Thymus (tissue), 11 donors: ENCODE data around the gene USP22. TPM values are rescaled to one million over a fixed set of nuclear protein-coding genes. Genes with fewer than 3 reads are reported as not detected.
"Not testable (repeated sequence)": the region's sequence is repeated elsewhere in the genome, so short reads cannot be mapped to it uniquely, and the experiment has no call there.

Experiments used
- DNase-seq, 9 donors: peaks; one replicate each; pipeline ENCODE4 v3.0.0-alpha.2; 2013; ENCODE audit warnings: low spot score in 9 of 9, low read depth in 6 of 9, missing footprints in 1 of 9
- H3K27ac ChIP-seq, 2 donors: one replicate each; pipeline ENCODE4 v1.5.1; 2013; ENCODE audit warnings: control low read depth in 1 of 2, low read depth in 1 of 2, low read length in 1 of 2, mild to moderate bottlenecking in 1 of 2, moderate library complexity in 1 of 2
- H3K27me3 ChIP-seq, 2 donors: one replicate each; pipeline ENCODE4 v1.5.1; 2013; ENCODE audit warnings: low read length in 1 of 2; ENCODE audit not compliant: control insufficient read depth in 2 of 2, insufficient read depth in 1 of 2
- H3K36me3 ChIP-seq, 2 donors: one replicate each; pipeline ENCODE4 v1.5.1; 2013; ENCODE audit warnings: low read length in 1 of 2, mild to moderate bottlenecking in 1 of 2, moderate library complexity in 1 of 2; ENCODE audit not compliant: control insufficient read depth in 2 of 2, insufficient read depth in 2 of 2
- H3K4me1 ChIP-seq, 2 donors: one replicate each; pipeline ENCODE4 v1.5.1; 2013; ENCODE audit warnings: low read length in 2 of 2; ENCODE audit not compliant: control insufficient read depth in 2 of 2, insufficient read depth in 2 of 2
- H3K4me3 ChIP-seq, 2 donors: one replicate each; pipeline ENCODE4 v1.5.1; 2013; ENCODE audit warnings: low read length in 2 of 2, control low read depth in 1 of 2, mild to moderate bottlenecking in 1 of 2
- H3K9me3 ChIP-seq, 2 donors: one replicate each; pipeline ENCODE4 v1.5.1; 2013; ENCODE audit warnings: low read length in 1 of 2, mild to moderate bottlenecking in 1 of 2; ENCODE audit not compliant: control insufficient read depth in 2 of 2, insufficient read depth in 1 of 2
- WGBS: extraction: QIAGEN DNeasy Blood & Tissue Kit; methylation state at CpG from one replicate; pipeline ENCODE4 v1.1.7; 2013; 5-methylcytosine and 5-hydroxymethylcytosine counted together
- polyA plus RNA-seq: library from polyadenylated mRNA; stranded (reverse); fragments of 200-250 nt; gene quantifications from one replicate; pipeline ENCODE4 v1.2.3, GENCODE V29; 2013
- total RNA-seq: library from RNA; stranded (reverse); fragments of 120-200 nt; gene quantifications from one replicate; pipeline ENCODE4 v1.2.4, GENCODE V29; 2013
- donor health status: healthy.

USP22 gene
- total and polyA plus RNA-seq, 2 donors: 52.5 to 74.2 TPM

- H3K36me3 ChIP-seq: no peaks in the 10 kb centered on the region
- peaks cover 0 to 3% of the 10 kb centered on the region in 2 donors for H3K27me3 ChIP-seq
- DNase-seq: no peak
- H3K9me3 ChIP-seq: no peaks in the 10 kb centered on the region
- no peak overlapping the region for H3K27ac ChIP-seq
- H3K4me3 ChIP-seq: no peak overlapping the region
- WGBS: 96% methylated on average over 14 of the region's 14 CpGs
- no peaks in the 10 kb centered on the region for H3K4me1 ChIP-seq
These were observed 61.5 kb downstream of the USP22 start for GRCh38 chr17:20981046-20981920.

- Histone ChIP-seq H3K27me3 (peaks cover 0 to 3% of the 10 kb centered on the region in 2 donors), H3K4me3 (no peak overlapping the region), H3K27ac (no peak overlapping the region), H3K4me1 (no peaks in the 10 kb centered on the region), H3K36me3 (no peaks in the 10 kb centered on the region), H3K9me3 (no peaks in the 10 kb centered on the region)
- no peak for DNase-seq
- WGBS: 38% methylated on average over 3 of the region's 3 CpGs
These were observed 63.1 kb downstream of the USP22 start for GRCh38 chr17:20979792-20980083.

DNA sequence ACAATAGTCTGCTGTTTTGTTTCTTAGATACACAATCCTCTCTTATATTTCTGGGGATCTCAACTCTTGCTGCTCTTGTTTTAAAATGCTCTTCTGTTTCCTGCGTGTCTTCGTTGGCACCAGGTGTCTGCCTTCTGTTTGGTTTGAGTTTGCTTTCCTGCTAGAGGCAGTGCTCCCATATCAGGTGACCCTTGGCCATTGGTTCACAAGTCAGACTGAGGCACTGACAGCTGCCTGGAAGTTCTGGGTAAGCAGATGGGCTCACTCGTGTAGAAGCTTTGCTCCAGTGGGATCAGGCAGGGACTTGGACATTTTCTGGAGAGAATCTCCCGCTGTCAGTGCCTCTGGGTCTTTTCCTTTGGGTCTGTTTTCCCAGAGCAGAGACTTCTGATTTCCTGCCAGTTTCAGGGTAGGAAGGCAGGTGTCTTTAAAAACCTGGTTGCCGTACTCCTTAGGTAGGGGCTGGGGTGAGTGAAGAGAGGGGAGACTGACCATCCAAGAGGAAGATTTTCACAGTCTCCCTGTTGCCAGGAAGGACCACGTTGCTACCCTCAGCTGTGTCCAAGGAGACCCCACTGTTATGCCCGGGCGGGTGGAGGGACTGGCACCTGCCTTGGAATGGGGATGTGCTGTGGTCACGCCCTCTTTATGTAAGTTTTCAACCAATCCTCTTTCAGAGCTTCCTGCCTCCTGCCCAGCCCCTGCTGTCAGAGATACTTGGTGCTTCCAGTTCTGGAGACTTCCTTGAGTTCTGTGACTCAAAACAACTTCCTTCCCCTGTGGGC lies 63.6 kb downstream of the USP22 start:
- H3K36me3 ChIP-seq, DNase-seq, H3K27ac ChIP-seq, H3K4me1 ChIP-seq, H3K27me3 ChIP-seq, H3K9me3 ChIP-seq, H3K4me3 ChIP-seq: not testable (repeated sequence)
- 83% methylated on average over 9 of the region's 9 CpGs for WGBS

- not testable (repeated sequence) for H3K4me1 ChIP-seq, H3K9me3 ChIP-seq, H3K4me3 ChIP-seq, H3K27me3 ChIP-seq, H3K36me3 ChIP-seq, H3K27ac ChIP-seq, DNase-seq
- WGBS: 95% methylated on average over 13 of the region's 13 CpGs
These were observed 65.1 kb downstream of the USP22 start for GRCh38 chr17:20977609-20978253.

DNA sequence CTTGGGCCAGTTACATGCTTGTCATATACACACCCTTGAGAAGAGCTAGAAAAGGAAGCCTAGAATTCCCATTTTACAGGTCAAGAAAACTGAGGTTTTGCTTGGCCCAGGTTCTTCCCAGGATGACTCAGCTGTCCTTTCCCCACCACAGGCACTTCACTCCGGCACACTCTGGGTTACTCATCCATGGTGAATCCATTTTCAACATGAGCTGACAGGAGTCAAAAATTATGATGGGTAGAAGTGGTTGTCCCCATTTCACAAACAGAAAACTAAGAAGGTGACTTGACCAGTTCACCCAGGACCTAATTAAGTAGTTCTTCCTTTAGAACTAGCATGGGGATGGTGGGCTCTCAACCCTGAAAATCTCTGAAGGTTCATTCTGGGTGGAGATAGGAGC lies 67.2 kb downstream of the USP22 start:
- Histone ChIP-seq H3K9me3 (no peaks in the 10 kb centered on the region), H3K4me3 (no peak overlapping the region), H3K4me1 (no peaks in the 10 kb centered on the region), H3K27ac (no peak overlapping the region), H3K27me3 (peaks cover 0 to 3% of the 10 kb centered on the region in 2 donors), H3K36me3 (no peaks in the 10 kb centered on the region)
- DNase-seq: no peak
- WGBS: 85% methylated on average over 1 of the region's 1 CpG

- H3K4me3 ChIP-seq: no peak overlapping the region
- H3K27me3 ChIP-seq: no peaks in the 10 kb centered on the region
- no peak for DNase-seq
- H3K4me1 ChIP-seq: no peaks in the 10 kb centered on the region
- H3K36me3 ChIP-seq: no peaks in the 10 kb centered on the region
- no peak overlapping the region for H3K27ac ChIP-seq
- no peaks in the 10 kb centered on the region for H3K9me3 ChIP-seq
- 93% methylated on average over 4 of the region's 4 CpGs for WGBS
These were observed 72.5 kb downstream of the USP22 start for GRCh38 chr17:20970329-20970728.

GRCh38 chr17:20968913-20969616 lies 73.7 kb downstream of the USP22 start:
- Histone ChIP-seq H3K4me1 (no peaks in the 10 kb centered on the region), H3K4me3 (no peak overlapping the region), H3K9me3 (no peaks in the 10 kb centered on the region), H3K36me3 (no peaks in the 10 kb centered on the region), H3K27me3 (no peaks in the 10 kb centered on the region), H3K27ac (no peak overlapping the region)
- no peak for DNase-seq
- WGBS: 95% methylated on average over 8 of the region's 8 CpGs

- WGBS: 96% methylated on average over 3 of the region's 3 CpGs
- no peaks in the 10 kb centered on the region for H3K9me3 ChIP-seq
These were observed 75.0 kb downstream of the USP22 start for GRCh38 chr17:20967776-20968175.

More at GRCh38 chr17:20967776-20968175, 75.0 kb downstream of the USP22 start:
- H3K27me3 ChIP-seq: no peaks in the 10 kb centered on the region
- no peak for DNase-seq
- H3K27ac ChIP-seq: no peak overlapping the region
- H3K4me1 ChIP-seq: no peaks in the 10 kb centered on the region
- no peaks in the 10 kb centered on the region for H3K36me3 ChIP-seq
- H3K4me3 ChIP-seq: no peak overlapping the region
